ENCODE results near the gene RECK. TPM values are rescaled to one million over a fixed set of nuclear protein-coding genes. Genes with fewer than 3 reads are reported as not detected.

RECK gene
- total and polyA plus RNA-seq, 2 donors (not counting 1 experiment from before 2014, with no cell fraction given), result 98.4 to 212 TPM

GRCh38 chr9:36113999-36114398 lies 77.3 kb downstream of the RECK start:
- Histone ChIP-seq H3K27ac (ENCODE audit: insufficient read depth, low read length) (no peak overlapping the region), H3K9ac (ENCODE audit: insufficient read depth, low read length) (no peak overlapping the region), H3K4me2 (ENCODE audit: extremely low read depth, insufficient read depth, low read length) (no peak overlapping the region), H3K4me1 (ENCODE audit: control insufficient read depth, extremely low read depth, insufficient read depth, low read length) (no peaks in the 10 kb centered on the region), H3K79me2 (ENCODE audit: control insufficient read depth, insufficient read depth, low read length) (no peaks in the 10 kb centered on the region), H2AFZ (ENCODE audit: low read length) (no peak overlapping the region), H3K27me3 (ENCODE audit: control insufficient read depth, insufficient read depth, low read length) (no peaks in the 10 kb centered on the region), H3K4me3 (replicated peaks in 1 of 4; ENCODE audit: control extremely low read depth in 1 of 4, insufficient read depth in 1 of 4, low read depth in 3 of 4, low read length in 4 of 4) (no peak overlapping the region), H4K20me1 (ENCODE audit: control insufficient read depth, extremely low read depth, insufficient read depth, low read length) (no peaks in the 10 kb centered on the region), H3K36me3 (ENCODE audit: control insufficient read depth, insufficient read depth, low read length) (peaks cover 13% of the 10 kb centered on the region), H3K9me3 (ENCODE audit: control insufficient read depth, insufficient read depth, low read depth, low read length) (no peaks in the 10 kb centered on the region)
- no peak for DNase-seq (ENCODE audit: low read depth in 2 of 2)
- no peak for TF ChIP-seq CTCF (conservative IDR thresholded peaks at IDR 0.05 in 1 of 2, IDR thresholded peaks at IDR 0.05 in 1 of 2; ENCODE audit: low read depth in 1 of 2, low read length in 2 of 2)
- TF ChIP-seq EZH2 (IDR thresholded peaks at IDR 0.05; ENCODE audit: low read length, missing control alignments), result no peak

- peaks cover 18% of the 10 kb centered on the region for H3K36me3 ChIP-seq (ENCODE audit: control insufficient read depth, insufficient read depth, low read length)
- no peak overlapping the region for H2AFZ ChIP-seq (ENCODE audit: low read length)
Observed at GRCh38 chr9:36116593-36116992, 79.9 kb downstream of the RECK start.

GRCh38 chr9:36118201-36118600 lies 81.5 kb downstream of the RECK start:
- no peaks in the 10 kb centered on the region for H3K9me3 ChIP-seq (ENCODE audit: control insufficient read depth, insufficient read depth, low read depth, low read length)
- no peak for TF ChIP-seq CTCF (conservative IDR thresholded peaks at IDR 0.05 in 1 of 2, IDR thresholded peaks at IDR 0.05 in 1 of 2; ENCODE audit: low read depth in 1 of 2, low read length in 2 of 2)
- TF ChIP-seq EZH2 (IDR thresholded peaks at IDR 0.05; ENCODE audit: low read length, missing control alignments), result no peak
- no peaks in the 10 kb centered on the region for H3K4me1 ChIP-seq (ENCODE audit: control insufficient read depth, extremely low read depth, insufficient read depth, low read length)
- no peak overlapping the region for H3K9ac ChIP-seq (ENCODE audit: insufficient read depth, low read length)
- H2AFZ ChIP-seq (ENCODE audit: low read length), result no peak overlapping the region
- H3K27ac ChIP-seq (ENCODE audit: insufficient read depth, low read length), result no peak overlapping the region
- no peaks in the 10 kb centered on the region for H3K27me3 ChIP-seq (ENCODE audit: control insufficient read depth, insufficient read depth, low read length)
- H3K79me2 ChIP-seq (ENCODE audit: control insufficient read depth, insufficient read depth, low read length), result no peaks in the 10 kb centered on the region
- no peak overlapping the region for H3K4me3 ChIP-seq (replicated peaks in 1 of 4; ENCODE audit: control extremely low read depth in 1 of 4, insufficient read depth in 1 of 4, low read depth in 3 of 4, low read length in 4 of 4)
- peaks cover 28% of the 10 kb centered on the region for H3K36me3 ChIP-seq (ENCODE audit: control insufficient read depth, insufficient read depth, low read length)
- DNase-seq (ENCODE audit: low read depth in 2 of 2), result no peak
- H3K4me2 ChIP-seq (ENCODE audit: extremely low read depth, insufficient read depth, low read length), result no peak overlapping the region
- no peaks in the 10 kb centered on the region for H4K20me1 ChIP-seq (ENCODE audit: control insufficient read depth, extremely low read depth, insufficient read depth, low read length)

More at GRCh38 chr9:36116593-36116992, 79.9 kb downstream of the RECK start:
- peak in 1 of 2 donors; percentile 35 for DNase-seq (ENCODE audit: low read depth in 2 of 2)
- H3K9me3 ChIP-seq (ENCODE audit: control insufficient read depth, insufficient read depth, low read depth, low read length), result no peaks in the 10 kb centered on the region
- H3K4me2 ChIP-seq (ENCODE audit: extremely low read depth, insufficient read depth, low read length), result no peak overlapping the region
- no peaks in the 10 kb centered on the region for H3K27me3 ChIP-seq (ENCODE audit: control insufficient read depth, insufficient read depth, low read length)
- H4K20me1 ChIP-seq (ENCODE audit: control insufficient read depth, extremely low read depth, insufficient read depth, low read length), result no peaks in the 10 kb centered on the region
- H3K4me3 ChIP-seq (replicated peaks in 1 of 4; ENCODE audit: control extremely low read depth in 1 of 4, insufficient read depth in 1 of 4, low read depth in 3 of 4, low read length in 4 of 4), result no peak overlapping the region
- no peak overlapping the region for H3K27ac ChIP-seq (ENCODE audit: insufficient read depth, low read length)
- TF ChIP-seq CTCF (conservative IDR thresholded peaks at IDR 0.05 in 1 of 2, IDR thresholded peaks at IDR 0.05 in 1 of 2; ENCODE audit: low read depth in 1 of 2, low read length in 2 of 2) (no peak), EZH2 (IDR thresholded peaks at IDR 0.05; ENCODE audit: low read length, missing control alignments) (no peak)
- no peaks in the 10 kb centered on the region for H3K79me2 ChIP-seq (ENCODE audit: control insufficient read depth, insufficient read depth, low read length)
- no peaks in the 10 kb centered on the region for H3K4me1 ChIP-seq (ENCODE audit: control insufficient read depth, extremely low read depth, insufficient read depth, low read length)
- H3K9ac ChIP-seq (ENCODE audit: insufficient read depth, low read length), result no peak overlapping the region
